ENCODE results near the gene REEP3.

GRCh38 chr10:63494951-63495350 is 26.2 kb upstream of the REEP3 start:
- TF ChIP-seq CTCF (IDR thresholded peaks at IDR 0.05) (no peak), POLR2A (IDR thresholded peaks at IDR 0.05) (no peak)

Measured in body of pancreas (tissue), 4 donors.